Activated CD8-positive, alpha-beta T cell treated with anti-CD3 and anti-CD28 coated beads for 36 hours (primary cell): ENCODE data around the gene TBL3. TPM values are rescaled to one million over a fixed set of nuclear protein-coding genes. Genes with fewer than 3 reads are reported as not detected.

Source experiments
- ATAC-seq: fragments of 200-7000 bp; cut with Tn5 transposase; one replicate; pipeline ENCODE4 v1.10.0; 2021; ENCODE audit warnings: mild to moderate bottlenecking, moderate library complexity
- CTCF ChIA-PET: fragments of 350-600 bp; sonication (Branson Sonifier 250); formaldehyde crosslinking; loops from one replicate; lab custom pipeline; 2021; ENCODE audit warnings: antibody characterized with exemption; lab: Charles Lee
- POLR2A ChIA-PET: fragments of 350-600 bp; sonication (Branson Sonifier 250); formaldehyde crosslinking; loops from one replicate; lab custom pipeline; 2021; ENCODE audit warnings: antibody characterized with exemption; lab: Charles Lee
- DNase-seq: peaks from one replicate; pipeline ENCODE4 v3.0.0-alpha.2; 2020
- H3K27ac Mint-ChIP-seq: one replicate; pipeline ENCODE4 v1.8.0; 2021; ENCODE audit warnings: mild to moderate bottlenecking, mixed read lengths
- H3K27me3 Mint-ChIP-seq: one replicate; pipeline ENCODE4 v1.8.0; 2021; ENCODE audit warnings: mixed read lengths
- H3K36me3 Mint-ChIP-seq: one replicate; pipeline ENCODE4 v1.8.0; 2021; ENCODE audit warnings: low read depth, mixed read lengths
- H3K4me1 Mint-ChIP-seq: one replicate; pipeline ENCODE4 v1.8.0; 2021; ENCODE audit warnings: low read depth, mixed read lengths
- H3K4me3 Mint-ChIP-seq: one replicate; pipeline ENCODE4 v1.8.0; 2021; ENCODE audit warnings: mild to moderate bottlenecking, moderate library complexity, mixed read lengths
- H3K9me3 Mint-ChIP-seq: one replicate; pipeline ENCODE4 v1.8.0; 2021; ENCODE audit warnings: mixed read lengths
- intact Hi-C: fragments of 100-400 bp; cut with micrococcal nuclease; formaldehyde crosslinking; loops from one replicate; pipeline ENCODE4 v1.10.0; 2022
- total RNA-seq, 2 experiments: library from RNA; stranded (reverse); gene quantifications; one replicate each; pipeline ENCODE4 v1.2.3, GENCODE V29; 2021
- TF ChIP-seq, protein P1 (sequence below): fragments of 200-600 bp; IDR thresholded peaks from one replicate; pipeline ENCODE4 v1.8.0; 2022; ENCODE audit warnings: antibody characterized with exemption, mild to moderate bottlenecking

The TBL3 gene
- total RNA-seq, 2 experiments from 2014 or later, result 54.4 to 56.0 TPM

DNA sequence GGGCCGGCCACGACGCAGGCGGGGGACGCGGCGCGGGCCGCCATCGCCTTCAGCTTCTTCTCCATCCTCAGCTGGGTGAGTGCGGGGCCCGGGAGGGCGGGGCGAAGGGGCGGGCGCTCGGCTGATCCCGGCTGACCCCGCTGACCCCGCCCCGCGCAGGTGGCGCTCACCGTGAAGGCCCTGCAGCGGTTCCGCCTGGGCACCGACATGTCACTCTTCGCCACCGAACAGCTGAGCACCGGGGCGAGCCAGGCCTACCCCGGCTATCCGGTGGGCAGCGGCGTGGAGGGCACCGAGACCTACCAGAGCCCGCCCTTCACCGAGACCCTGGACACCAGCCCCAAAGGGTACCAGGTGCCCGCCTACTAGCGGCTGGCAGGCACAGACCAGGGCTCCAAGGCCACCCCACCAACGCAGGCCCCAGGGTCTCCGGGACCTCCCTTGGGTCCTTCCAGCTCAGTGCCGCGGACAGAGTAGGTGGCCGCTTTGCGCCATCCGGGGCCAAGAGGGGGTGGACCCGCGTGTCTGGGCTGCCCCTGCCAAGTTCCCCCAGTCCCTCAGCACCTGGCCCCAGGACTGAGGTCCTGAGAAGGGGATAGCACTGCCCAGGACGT lies 21.0 kb downstream of the TBL3 start:
- Mint-ChIP-seq H3K9me3 (no peaks in the 10 kb centered on the region), H3K36me3 (peaks cover 10% of the 10 kb centered on the region), H3K4me3 (no peak overlapping the region), H3K27me3 (peaks cover 18% of the 10 kb centered on the region), H3K4me1 (peaks cover 23% of the 10 kb centered on the region), H3K27ac (no peak overlapping the region)
- TF ChIP-seq, protein P1, sequence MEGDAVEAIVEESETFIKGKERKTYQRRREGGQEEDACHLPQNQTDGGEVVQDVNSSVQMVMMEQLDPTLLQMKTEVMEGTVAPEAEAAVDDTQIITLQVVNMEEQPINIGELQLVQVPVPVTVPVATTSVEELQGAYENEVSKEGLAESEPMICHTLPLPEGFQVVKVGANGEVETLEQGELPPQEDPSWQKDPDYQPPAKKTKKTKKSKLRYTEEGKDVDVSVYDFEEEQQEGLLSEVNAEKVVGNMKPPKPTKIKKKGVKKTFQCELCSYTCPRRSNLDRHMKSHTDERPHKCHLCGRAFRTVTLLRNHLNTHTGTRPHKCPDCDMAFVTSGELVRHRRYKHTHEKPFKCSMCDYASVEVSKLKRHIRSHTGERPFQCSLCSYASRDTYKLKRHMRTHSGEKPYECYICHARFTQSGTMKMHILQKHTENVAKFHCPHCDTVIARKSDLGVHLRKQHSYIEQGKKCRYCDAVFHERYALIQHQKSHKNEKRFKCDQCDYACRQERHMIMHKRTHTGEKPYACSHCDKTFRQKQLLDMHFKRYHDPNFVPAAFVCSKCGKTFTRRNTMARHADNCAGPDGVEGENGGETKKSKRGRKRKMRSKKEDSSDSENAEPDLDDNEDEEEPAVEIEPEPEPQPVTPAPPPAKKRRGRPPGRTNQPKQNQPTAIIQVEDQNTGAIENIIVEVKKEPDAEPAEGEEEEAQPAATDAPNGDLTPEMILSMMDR, result no peak
- DNase-seq (no peak), ATAC-seq (no peak)
- POLR2A ChIA-PET, result interaction anchor here (0.6 to 29.2 kb wide), 7 partner anchors 10 to 162 kb away, joined by 3 to 505 read pairs (median 4); partner anchors contain the start of genes NDUFB10, RNF151, RPS2 and TBL3
- intact Hi-C loops, result no loop called here
- CTCF ChIA-PET, result interaction anchor here (1.1 to 3.2 kb wide), 2 partner anchors 11 to 21 kb away, joined by 3 to 34 read pairs; partner anchors contain the start of gene TBL3

DNA sequence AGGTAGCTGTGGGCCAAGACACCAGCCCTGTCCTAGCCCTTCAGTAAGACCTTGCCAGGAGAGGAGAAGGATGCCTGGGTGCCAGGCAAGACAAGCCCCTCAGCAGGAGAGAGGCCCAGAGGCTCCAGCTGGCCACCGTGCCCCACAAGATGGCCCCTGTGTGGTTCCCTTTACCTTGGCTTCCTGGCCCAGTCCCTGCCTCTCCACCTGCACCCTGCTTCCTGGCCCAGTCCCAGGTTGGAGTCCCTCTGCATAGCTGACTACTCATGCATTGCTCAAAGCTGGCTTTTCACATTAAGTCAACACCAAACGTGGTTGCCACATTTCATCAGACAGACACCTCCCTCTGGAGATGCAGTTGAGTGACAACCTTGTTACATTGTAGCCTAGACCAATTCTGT lies 21.9 kb downstream of the TBL3 start:
- no peak for ATAC-seq
- no peak overlapping the region for H3K4me3 Mint-ChIP-seq
- CTCF ChIA-PET, result interaction anchor here (0.7 to 3.2 kb wide), 3 partner anchors 10 to 147 kb away, joined by 5 to 34 read pairs (median 5); no protein-coding TSS in a partner anchor
- POLR2A ChIA-PET, result interaction anchor here (1.3 to 29.2 kb wide), 5 partner anchors 9 to 161 kb away, joined by 4 to 505 read pairs (median 4); partner anchors contain the start of genes NDUFB10, RNF151, RPS2 and TBL3
- peaks cover 15% of the 10 kb centered on the region for H3K36me3 Mint-ChIP-seq
- DNase-seq, result no peak
- intact Hi-C loops, result no loop called here
- TF ChIP-seq, protein P1, result no peak
- no peaks in the 10 kb centered on the region for H3K9me3 Mint-ChIP-seq
- H3K27ac Mint-ChIP-seq, result no peak overlapping the region
- H3K4me1 Mint-ChIP-seq, result peaks cover 23% of the 10 kb centered on the region
- peaks cover 12% of the 10 kb centered on the region for H3K27me3 Mint-ChIP-seq

DNA sequence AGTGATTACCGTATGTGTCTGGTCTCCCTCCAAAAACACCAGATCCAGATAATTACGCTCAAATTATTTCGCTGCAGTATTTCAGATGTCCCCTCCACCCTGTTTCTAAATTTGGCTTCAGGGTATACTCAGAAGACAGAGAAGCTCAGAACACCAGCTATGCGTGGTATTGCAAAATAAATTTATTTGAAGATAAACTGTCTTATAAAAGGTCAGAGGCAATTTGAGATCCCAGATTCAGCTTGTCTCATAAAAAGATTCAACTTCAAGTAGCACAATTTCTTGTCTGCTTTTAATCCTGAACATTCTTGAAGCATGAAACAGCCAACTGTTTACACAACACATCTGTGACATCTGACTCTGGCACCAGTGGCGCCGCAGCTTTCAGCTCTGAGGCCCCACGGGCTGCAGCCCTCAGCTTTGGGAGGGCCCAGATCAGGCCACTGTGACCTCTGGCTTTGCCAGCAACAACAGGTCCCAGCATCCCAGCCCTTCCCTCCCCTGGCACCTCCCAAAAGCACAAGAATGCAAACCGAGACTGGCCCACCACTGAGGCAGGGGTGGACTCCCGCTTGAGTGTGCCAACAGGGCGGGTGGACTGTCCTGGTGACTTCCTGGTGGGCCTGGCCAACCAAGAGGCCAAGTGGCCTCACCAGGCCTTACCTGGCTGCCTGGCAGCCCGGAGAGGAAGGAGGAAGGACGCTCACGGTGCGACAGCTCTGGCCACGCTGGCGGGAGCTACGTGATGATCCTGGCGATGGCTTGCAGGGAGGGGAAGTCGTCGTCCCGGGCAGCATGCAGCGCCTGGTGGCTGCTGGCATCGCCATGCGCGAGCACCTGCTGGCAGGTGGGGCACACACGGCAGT lies 25.9 kb downstream of the TBL3 start:
- Mint-ChIP-seq H3K36me3 (peaks cover 27% of the 10 kb centered on the region), H3K4me1 (peaks cover 15% of the 10 kb centered on the region), H3K9me3 (no peaks in the 10 kb centered on the region), H3K27me3 (no peaks in the 10 kb centered on the region), H3K27ac (no peak overlapping the region), H3K4me3 (no peak overlapping the region)
- intact Hi-C loops, result no loop called here
- DNase-seq, result no peak
- ChIA-PET POLR2A (interaction anchor here (0.9 to 29.2 kb wide), 5 partner anchors 10 to 154 kb away, joined by 3 to 505 read pairs (median 7); partner anchors contain the start of genes NDUFB10, NOXO1, RNF151 and RPS2), CTCF (interaction anchor here (1.0 kb wide), 1 partner anchor 25 kb away, joined by 3 read pairs; no protein-coding TSS in a partner anchor)
- TF ChIP-seq, protein P1, result no peak
- no peak for ATAC-seq

DNA sequence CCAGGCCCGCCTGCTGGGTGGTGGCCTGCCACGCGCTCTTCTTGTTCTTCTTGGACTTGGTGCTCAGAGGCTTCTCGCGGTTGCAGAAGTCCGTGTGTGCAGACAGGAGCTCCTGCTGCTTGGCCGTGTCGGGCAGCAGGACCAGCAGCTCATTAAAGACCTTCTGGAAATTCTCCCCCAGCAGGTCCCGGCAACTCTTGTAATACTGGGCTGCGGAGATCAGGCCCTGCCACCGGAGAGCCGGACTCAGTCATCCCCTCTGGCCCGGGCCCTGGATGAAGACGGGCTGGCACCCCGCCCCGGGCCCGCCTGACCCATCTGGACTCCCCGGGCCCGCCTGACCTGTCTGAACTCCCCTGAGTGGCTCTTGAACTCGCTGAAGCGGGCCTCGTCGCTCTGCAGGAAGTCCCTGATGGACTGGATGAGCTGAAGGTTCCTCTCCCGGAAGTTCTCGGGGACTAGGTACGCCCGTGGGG lies 26.5 kb downstream of the TBL3 start:
- no peak overlapping the region for H3K27ac Mint-ChIP-seq
- intact Hi-C loops, result no loop called here
- no peak overlapping the region for H3K4me3 Mint-ChIP-seq
- CTCF ChIA-PET, result interaction anchor here (1.0 kb wide), 1 partner anchor 24 kb away, joined by 3 read pairs; no protein-coding TSS in a partner anchor
- peaks cover 13% of the 10 kb centered on the region for H3K4me1 Mint-ChIP-seq
- POLR2A ChIA-PET, result interaction anchor here (0.9 to 29.2 kb wide), 2 partner anchors 10 to 33 kb away, joined by 3 to 505 read pairs; partner anchors contain the start of genes NDUFB10, RNF151, RPS2 and TBL3
- H3K27me3 Mint-ChIP-seq, result no peaks in the 10 kb centered on the region
- ATAC-seq, result no peak
- TF ChIP-seq, protein P1, result no peak
- DNase-seq, result no peak
- no peaks in the 10 kb centered on the region for H3K9me3 Mint-ChIP-seq
- peaks cover 27% of the 10 kb centered on the region for H3K36me3 Mint-ChIP-seq
